RWPE1 (cell line): ENCODE measurements around the gene SF3B2.
A peak's percentile ranks its signal among the peaks of the same experiment; 100 is the strongest.
"Not testable (repeated sequence)": the region's sequence is repeated elsewhere in the genome, so short reads cannot be mapped to it uniquely, and the experiment has no call there.

Experiments
- CTCF ChIA-PET: fragments of 350-600 bp; sonication (Branson Sonifier 250); formaldehyde crosslinking; extraction: SDS; loops from one replicate; lab custom pipeline; 2021; lab: Yijun Ruan, JAX
- POLR2A ChIA-PET: fragments of 400-600 bp; formaldehyde crosslinking; extraction: SDS; loops from one replicate; lab custom pipeline; 2020; ENCODE audit warnings: antibody characterized with exemption; ENCODE audit not compliant: low non-redundant PET; lab: Yijun Ruan, JAX
- DNase-seq: peaks from one replicate; pipeline ENCODE4 v3.0.0; 2012; ENCODE audit warnings: low spot score
- H3K27ac ChIP-seq: fragments of 450-650 bp; 2 replicates; pipeline ENCODE4 v1.5.1; 2017
- TF ChIP-seq, protein P1 (sequence below): fragments of 450-650 bp; conservative IDR thresholded peaks from 2 replicates; pipeline ENCODE4 v1.5.1; 2017; ENCODE audit warnings: low read depth, mild to moderate bottlenecking

Gene SF3B2

DNA sequence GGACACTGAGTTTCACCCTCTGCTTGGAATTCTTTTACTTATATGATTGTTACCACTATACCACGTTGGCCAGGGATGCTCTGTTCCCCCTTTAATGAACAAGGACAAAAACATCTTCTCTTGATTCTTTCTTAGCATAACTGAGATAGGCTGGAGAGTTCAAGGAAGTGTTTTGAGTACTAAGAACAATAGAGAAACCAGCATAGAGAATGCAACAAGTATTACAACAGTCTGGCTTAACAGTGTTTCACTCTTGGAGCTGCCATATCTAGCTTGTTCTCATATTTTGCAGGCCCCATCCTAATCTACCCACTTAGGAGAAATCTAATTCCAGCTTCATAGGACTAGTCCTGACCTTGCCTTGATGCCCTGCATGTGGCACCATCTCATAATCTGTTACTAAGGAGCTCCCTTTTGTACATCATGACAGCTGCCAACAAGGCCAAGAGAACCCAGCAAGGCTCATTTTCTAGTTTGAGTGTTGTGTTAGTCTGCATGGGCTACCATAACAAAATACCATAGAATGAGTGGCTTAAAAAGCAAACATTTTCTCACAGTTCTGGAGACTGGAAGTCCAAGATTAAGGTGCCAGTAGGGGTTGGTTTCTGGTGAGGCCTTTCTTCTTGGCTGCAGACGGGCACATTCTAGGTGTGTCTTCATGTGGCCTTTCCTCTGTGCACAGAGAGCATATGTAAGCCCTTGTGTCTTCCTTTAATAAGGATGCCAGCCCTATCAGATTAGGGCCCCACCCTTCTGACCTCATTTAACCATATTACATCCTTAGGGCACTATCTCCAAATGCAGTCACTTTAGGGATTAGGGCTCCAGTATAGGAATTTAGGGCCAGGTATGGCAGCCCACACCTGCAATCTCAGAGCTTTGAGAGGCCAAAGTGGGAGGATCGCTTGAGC is 55.7 kb downstream of the SF3B2 start:
- POLR2A ChIA-PET = interaction anchor here (0.5 kb wide), 1 partner anchor 27 kb away, joined by 3 read pairs; no protein-coding TSS in a partner anchor
- CTCF ChIA-PET = no interaction called here
- TF ChIP-seq, protein P1, sequence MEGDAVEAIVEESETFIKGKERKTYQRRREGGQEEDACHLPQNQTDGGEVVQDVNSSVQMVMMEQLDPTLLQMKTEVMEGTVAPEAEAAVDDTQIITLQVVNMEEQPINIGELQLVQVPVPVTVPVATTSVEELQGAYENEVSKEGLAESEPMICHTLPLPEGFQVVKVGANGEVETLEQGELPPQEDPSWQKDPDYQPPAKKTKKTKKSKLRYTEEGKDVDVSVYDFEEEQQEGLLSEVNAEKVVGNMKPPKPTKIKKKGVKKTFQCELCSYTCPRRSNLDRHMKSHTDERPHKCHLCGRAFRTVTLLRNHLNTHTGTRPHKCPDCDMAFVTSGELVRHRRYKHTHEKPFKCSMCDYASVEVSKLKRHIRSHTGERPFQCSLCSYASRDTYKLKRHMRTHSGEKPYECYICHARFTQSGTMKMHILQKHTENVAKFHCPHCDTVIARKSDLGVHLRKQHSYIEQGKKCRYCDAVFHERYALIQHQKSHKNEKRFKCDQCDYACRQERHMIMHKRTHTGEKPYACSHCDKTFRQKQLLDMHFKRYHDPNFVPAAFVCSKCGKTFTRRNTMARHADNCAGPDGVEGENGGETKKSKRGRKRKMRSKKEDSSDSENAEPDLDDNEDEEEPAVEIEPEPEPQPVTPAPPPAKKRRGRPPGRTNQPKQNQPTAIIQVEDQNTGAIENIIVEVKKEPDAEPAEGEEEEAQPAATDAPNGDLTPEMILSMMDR = no peak
- no peak for DNase-seq
- no peak overlapping the region for H3K27ac ChIP-seq

DNA sequence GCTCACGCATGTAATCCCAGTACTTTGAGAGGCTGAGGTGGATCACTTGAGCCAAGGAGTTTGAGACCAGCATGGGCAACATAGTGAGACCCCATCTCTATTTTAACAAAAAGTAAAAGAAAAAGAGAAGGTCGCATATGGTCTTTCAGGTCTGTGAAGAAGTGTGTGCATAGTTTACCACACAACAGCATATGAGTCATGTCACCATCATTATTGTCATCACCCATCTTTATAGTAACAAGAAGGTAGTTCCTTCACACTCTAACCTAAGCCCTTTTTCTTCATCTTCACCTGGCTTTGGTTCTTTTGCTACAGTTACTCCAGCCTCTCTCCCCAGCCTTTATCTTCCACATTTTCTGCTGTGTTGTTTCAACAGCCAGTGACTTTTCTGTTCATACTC is 57.1 kb downstream of the SF3B2 start:
- CTCF ChIA-PET = no interaction called here
- no peak for DNase-seq
- POLR2A ChIA-PET = no interaction called here
- H3K27ac ChIP-seq = no peak overlapping the region
- TF ChIP-seq, protein P1 = no peak

DNA sequence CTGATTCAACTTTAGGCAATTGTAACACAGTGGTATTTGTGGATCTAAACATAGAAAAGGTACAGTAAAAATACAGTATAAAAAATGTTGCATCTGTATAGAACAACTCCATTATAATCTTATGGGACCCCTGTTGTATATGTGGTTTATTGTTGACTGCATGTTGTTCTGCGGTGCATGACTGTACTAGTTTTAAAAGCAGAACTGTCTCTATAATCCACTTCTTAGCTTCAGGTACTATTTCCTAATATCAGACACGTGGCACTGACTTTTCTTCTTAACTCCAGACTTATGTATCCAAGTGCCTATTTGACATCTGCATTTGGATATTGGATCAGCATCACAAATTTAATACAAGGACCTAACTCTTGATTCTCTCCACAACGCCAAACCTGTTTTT is 59.0 kb downstream of the SF3B2 start:
- TF ChIP-seq, protein P1 = no peak
- CTCF ChIA-PET = no interaction called here
- POLR2A ChIA-PET = no interaction called here
- DNase-seq = no peak
- H3K27ac ChIP-seq = no peak overlapping the region

DNA sequence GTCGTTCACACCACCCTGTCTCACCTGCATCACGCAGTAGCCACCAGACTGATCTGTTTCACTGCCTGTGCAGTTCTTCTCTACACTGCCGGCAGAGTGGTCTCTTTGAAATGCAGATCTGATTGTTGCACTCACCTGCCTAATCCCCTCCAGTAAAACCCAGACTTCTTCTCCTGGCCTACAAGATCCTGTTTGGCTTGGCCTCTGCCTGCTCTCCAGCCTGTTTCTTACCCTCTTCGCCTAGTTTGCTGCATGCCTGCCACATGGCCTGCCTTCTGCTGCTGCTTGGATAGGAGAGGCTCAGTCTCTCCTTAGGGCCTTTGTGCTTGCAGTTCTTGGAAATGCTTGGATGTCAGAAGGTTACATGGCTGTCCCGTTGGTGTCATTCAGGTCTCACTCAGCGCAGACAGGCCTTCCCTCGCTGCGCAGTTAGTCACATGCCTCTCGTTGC is 59.9 kb downstream of the SF3B2 start:
- CTCF ChIA-PET = no interaction called here
- TF ChIP-seq, protein P1 = no peak
- H3K27ac ChIP-seq = peak overlapping the region; percentile 81
- POLR2A ChIA-PET = no interaction called here
- DNase-seq = no peak

GRCh38 chr11:66112601-66113499 is 60.7 kb downstream of the SF3B2 start:
- TF ChIP-seq, protein P1 = no peak
- CTCF ChIA-PET = no interaction called here
- H3K27ac ChIP-seq = peak overlapping the region; percentile 81
- DNase-seq = peak; percentile 80
- POLR2A ChIA-PET = no interaction called here

GRCh38 chr11:66114957-66115356 is 62.8 kb downstream of the SF3B2 start:
- CTCF ChIA-PET, POLR2A ChIA-PET, H3K27ac ChIP-seq, DNase-seq: not testable (repeated sequence)
